Cardiac muscle cell (in vitro differentiated cells and primary cell): Measurements from ENCODE around the gene AANAT. TPM values are rescaled to one million over a fixed set of nuclear protein-coding genes. Genes with fewer than 3 reads are reported as not detected.
"Not testable (repeated sequence)": the region's sequence is repeated elsewhere in the genome, so short reads cannot be mapped to it uniquely, and the experiment has no call there.

Source experiments
- DNase-seq, 2 donors: peaks; one replicate each; pipeline versions ENCODE4 v3.0.0 to v3.0.0-alpha.2; 2010 to 2017; ENCODE audit warnings: low read depth in 1 of 2, low spot score in 1 of 2
- H3K27ac ChIP-seq: fragments of 200-600 bp; sonication (generic); 2 replicates; pipeline ENCODE4 v1.5.1; 2016
- H3K27me3 ChIP-seq: fragments of 200-600 bp; sonication (generic); 2 replicates; pipeline ENCODE4 v1.6.0; 2016; ENCODE audit warnings: control low read depth
- H3K36me3 ChIP-seq: fragments of 200-600 bp; sonication (generic); 2 replicates; pipeline ENCODE4 v1.5.1; 2016; ENCODE audit warnings: control low read depth
- H3K4me1 ChIP-seq: fragments of 200-600 bp; sonication (generic); 2 replicates; pipeline ENCODE4 v1.8.1; 2017; ENCODE audit warnings: low read depth, mild to moderate bottlenecking, mixed run types
- H3K4me3 ChIP-seq: fragments of 200-600 bp; sonication (generic); 2 replicates; pipeline ENCODE4 v1.5.1; 2016; ENCODE audit warnings: mild to moderate bottlenecking
- H3K9me3 ChIP-seq: fragments of 200-600 bp; sonication (generic); 2 replicates; pipeline ENCODE4 v1.5.1; 2017; ENCODE audit warnings: low read depth, mild to moderate bottlenecking, control low read depth
- CTCF ChIP-seq: IDR thresholded peaks from 2 replicates; pipeline ENCODE4 v1.5.1; 2012; ENCODE audit warnings: low read depth, mild to moderate bottlenecking, low read length
- polyA plus RNA-seq: library from polyadenylated mRNA; unstranded; fragments of >200 nt; fragmentation: Nextera tagmentation; extraction: Ambion mirVana; gene quantifications from 2 replicates; pipeline ENCODE4 v1.2.1, GENCODE V29; 2016
- total RNA-seq: library from RNA; depleted of rRNA; stranded (reverse); fragments of >200 nt; gene quantifications from 2 replicates; pipeline ENCODE4 v1.2.3, GENCODE V29; 2016

AANAT gene
- total and polyA plus RNA-seq, 2 experiments from 2014 or later, result 0.33 to 2.1 TPM

DNA sequence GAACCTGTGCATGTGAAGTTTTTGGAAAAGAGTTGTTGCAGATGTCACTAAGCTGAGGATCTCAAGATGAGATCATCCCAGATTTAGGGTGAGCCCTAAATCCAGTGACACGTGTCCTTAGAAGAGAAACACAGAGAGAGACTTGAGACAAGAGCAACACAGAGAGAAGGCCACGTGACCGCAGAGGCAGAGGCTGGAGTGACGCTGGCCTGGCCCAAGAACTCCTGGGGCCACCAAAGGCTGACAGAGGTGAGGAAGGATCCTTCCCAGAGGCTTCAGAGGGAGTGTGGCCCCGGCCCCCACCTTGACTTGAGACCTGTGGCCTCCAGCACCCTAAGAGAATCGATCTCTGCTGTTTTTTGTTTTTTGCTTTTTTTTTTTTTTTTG, 45.9 kb downstream of the AANAT start:
- TF ChIP-seq CTCF, result no peak
- no peaks in the 10 kb centered on the region for H3K36me3 ChIP-seq
- no peaks in the 10 kb centered on the region for H3K9me3 ChIP-seq
- H3K4me1 ChIP-seq, result peaks cover 6% of the 10 kb centered on the region
- H3K4me3 ChIP-seq, result no peak overlapping the region
- no peak for DNase-seq
- no peak overlapping the region for H3K27ac ChIP-seq
- no peaks in the 10 kb centered on the region for H3K27me3 ChIP-seq

DNA sequence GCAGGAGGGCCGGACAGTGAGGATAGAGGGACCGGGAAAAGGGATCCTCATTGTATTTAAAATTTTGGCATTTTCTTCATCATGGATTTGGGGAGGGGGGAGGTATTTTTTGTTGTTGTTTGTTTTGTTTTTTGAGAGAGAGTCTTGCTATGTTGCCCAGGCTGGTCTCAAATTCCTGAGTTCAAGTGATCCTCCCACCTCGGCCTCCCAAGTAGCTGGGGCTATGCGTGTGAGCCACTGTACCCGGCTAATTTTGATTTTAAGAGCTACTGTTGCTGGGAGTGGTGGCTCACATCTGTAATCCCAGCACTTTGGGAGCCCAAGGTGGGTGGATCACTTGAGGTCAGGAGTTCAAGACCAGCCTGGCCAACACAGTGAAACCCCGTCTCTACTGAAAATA, 47.0 kb downstream of the AANAT start:
- not testable (repeated sequence) for H3K36me3 ChIP-seq, H3K9me3 ChIP-seq, DNase-seq, H3K27ac ChIP-seq, H3K4me1 ChIP-seq, H3K4me3 ChIP-seq, H3K27me3 ChIP-seq

DNA sequence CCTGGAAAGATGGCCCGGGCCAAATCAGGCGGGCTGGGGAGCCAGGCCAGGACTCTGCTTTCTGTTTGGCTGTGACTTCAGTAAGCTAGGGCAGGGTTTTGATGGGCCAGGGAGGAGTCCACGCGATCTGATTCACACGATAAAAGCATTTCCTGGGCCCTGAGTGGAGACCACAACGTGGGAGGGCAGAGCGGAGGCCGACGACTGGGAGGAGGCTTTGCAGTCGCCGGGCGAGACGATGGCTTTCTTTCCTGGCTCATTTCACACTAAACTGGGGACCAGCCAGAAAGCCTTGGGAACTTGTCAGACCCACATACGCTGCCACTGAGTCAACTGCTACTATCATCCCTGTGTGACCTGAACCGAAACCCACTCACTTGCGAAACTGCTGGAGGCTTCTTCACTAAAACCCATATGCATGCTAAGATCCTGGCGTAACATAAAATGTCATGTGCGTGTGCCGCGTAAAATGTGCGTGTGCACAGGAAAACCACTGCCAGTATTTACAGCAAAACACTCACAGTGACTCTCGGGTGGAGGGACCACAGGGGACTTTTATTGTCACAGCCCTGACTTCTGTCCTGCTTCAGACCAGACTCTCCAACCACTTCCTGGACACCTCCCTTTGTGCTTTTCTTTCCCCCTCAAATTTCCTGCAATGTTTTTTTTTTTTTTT, 48.0 kb downstream of the AANAT start:
- no peak overlapping the region for H3K27ac ChIP-seq
- no peak for TF ChIP-seq CTCF
- no peaks in the 10 kb centered on the region for H3K36me3 ChIP-seq
- H3K9me3 ChIP-seq, result no peaks in the 10 kb centered on the region
- H3K27me3 ChIP-seq, result no peaks in the 10 kb centered on the region
- peak in 1 of 2 donors; percentile 96 for DNase-seq
- no peak overlapping the region for H3K4me3 ChIP-seq
- peaks cover 6% of the 10 kb centered on the region for H3K4me1 ChIP-seq

- TF ChIP-seq CTCF, result no peak
- Histone ChIP-seq H3K9me3 (no peaks in the 10 kb centered on the region), H3K27ac (no peak overlapping the region), H3K4me1 (no peaks in the 10 kb centered on the region), H3K27me3 (no peaks in the 10 kb centered on the region), H3K36me3 (no peaks in the 10 kb centered on the region), H3K4me3 (no peak overlapping the region)
- DNase-seq, result no peak
These were observed 50.2 kb downstream of the AANAT start for GRCh38 chr17:76517638-76518038.

GRCh38 chr17:76519048-76519966, 51.9 kb downstream of the AANAT start:
- no peaks in the 10 kb centered on the region for H3K27me3 ChIP-seq
- no peak overlapping the region for H3K27ac ChIP-seq
- no peak for DNase-seq
- H3K9me3 ChIP-seq, result no peaks in the 10 kb centered on the region
- no peak overlapping the region for H3K4me3 ChIP-seq
- no peaks in the 10 kb centered on the region for H3K4me1 ChIP-seq
- H3K36me3 ChIP-seq, result no peaks in the 10 kb centered on the region
- TF ChIP-seq CTCF, result no peak

Other genes with a start within 250 kb of the AANAT start
- 11.4 and 15.0 TPM in 2 replicates for gene RNF157, start 227.1 kb upstream of the AANAT start, total RNA-seq
- 11.0 and 15.2 TPM in 2 replicates for gene RNF157, start 227.1 kb upstream of the AANAT start, polyA plus RNA-seq
- 13.5 and 23.2 TPM in 2 replicates for gene UBALD2, start 202.3 kb upstream of the AANAT start, total RNA-seq
- 13.2 and 19.6 TPM in 2 replicates for gene UBALD2, start 202.3 kb upstream of the AANAT start, polyA plus RNA-seq
- 6.4 and 6.8 TPM in 2 replicates for gene QRICH2, start 159.3 kb upstream of the AANAT start, total RNA-seq
- 2.2 and 5.0 TPM in 2 replicates for gene QRICH2, start 159.3 kb upstream of the AANAT start, polyA plus RNA-seq
- gene PRPSAP1, start 113.7 kb upstream of the AANAT start, total RNA-seq, result 59.5 and 63.5 TPM in 2 replicates
- 80.4 and 114 TPM in 2 replicates for gene PRPSAP1, start 113.7 kb upstream of the AANAT start, polyA plus RNA-seq
- gene SPHK1, start 83.0 kb upstream of the AANAT start, total RNA-seq, result 19.4 and 24.3 TPM in 2 replicates
- gene SPHK1, start 83.0 kb upstream of the AANAT start, polyA plus RNA-seq, result 14.3 and 18.7 TPM in 2 replicates
- 44.9 and 62.6 TPM in 2 replicates for gene UBE2O, start 14.5 kb upstream of the AANAT start, total RNA-seq
- 28.5 and 31.9 TPM in 2 replicates for gene UBE2O, start 14.5 kb upstream of the AANAT start, polyA plus RNA-seq
- 6.8 and 18.7 TPM in 2 replicates for gene RHBDF2, start 33.8 kb downstream of the AANAT start, total RNA-seq
- 8.7 and 9.5 TPM in 2 replicates for gene RHBDF2, start 33.8 kb downstream of the AANAT start, polyA plus RNA-seq
- gene CYGB, start 70.1 kb downstream of the AANAT start, total RNA-seq, result 7.4 and 10.3 TPM in 2 replicates
- gene CYGB, start 70.1 kb downstream of the AANAT start, polyA plus RNA-seq, result 3.5 and 11.9 TPM in 2 replicates
- gene PRCD, start 72.4 kb downstream of the AANAT start, total RNA-seq, result 7.3 and 7.7 TPM in 2 replicates
- 13.3 and 14.4 TPM in 2 replicates for gene PRCD, start 72.4 kb downstream of the AANAT start, polyA plus RNA-seq
- gene ST6GALNAC2, start 118.3 kb downstream of the AANAT start, total RNA-seq, result 0.11 and 1.0 TPM in 2 replicates
- gene ST6GALNAC2, start 118.3 kb downstream of the AANAT start, polyA plus RNA-seq, result 0.27 and 0.88 TPM in 2 replicates
- 0.99 TPM in 1 of 2 replicates, not detected in the other for gene ST6GALNAC1, start 176.2 kb downstream of the AANAT start, total RNA-seq
- not detected in 2 replicates for gene ST6GALNAC1, start 176.2 kb downstream of the AANAT start, polyA plus RNA-seq
- 101 and 123 TPM in 2 replicates for gene MXRA7, start 243.4 kb downstream of the AANAT start, total RNA-seq
- 164 and 178 TPM in 2 replicates for gene MXRA7, start 243.4 kb downstream of the AANAT start, polyA plus RNA-seq